Esophagus squamous epithelium (tissue), 5 donors: ENCODE results near the gene ADAM12. TPM values are rescaled to one million over a fixed set of nuclear protein-coding genes. Genes with fewer than 3 reads are reported as not detected.

Experiments used
- DNase-seq: peaks from one replicate; lab custom pipeline; 2025; lab: John Stamatoyannopoulos, UW
- H3K27ac ChIP-seq, 4 donors: fragments of 200-600 bp; sonication (generic); one replicate each; pipeline ENCODE4 v1.5.1; 2016 to 2019; ENCODE audit warnings: mild to moderate bottlenecking in 1 of 4
- H3K27me3 ChIP-seq, 4 donors: fragments of 200-600 bp; sonication (generic); 1 replicate in 3 of 4; 2 replicates in 1 of 4; pipeline versions ENCODE4 v1.5.1 to v1.6.0; 2017 to 2021; ENCODE audit warnings: antibody characterized with exemption in 1 of 4
- H3K36me3 ChIP-seq, 3 donors: fragments of 200-600 bp; sonication (generic); one replicate each; pipeline ENCODE4 v1.5.1; 2016 to 2019
- H3K4me1 ChIP-seq, 3 donors: fragments of 200-600 bp; sonication (generic); one replicate each; pipeline ENCODE4 v1.5.1; 2017 to 2019
- H3K4me3 ChIP-seq, 4 donors: fragments of 200-600 bp; sonication (generic); 1 replicate in 3 of 4; 2 replicates in 1 of 4; pipeline ENCODE4 v1.5.1; 2016 to 2019; ENCODE audit warnings: mild to moderate bottlenecking in 2 of 4, moderate library complexity in 1 of 4
- H3K9me3 ChIP-seq, 3 donors: fragments of 200-600 bp; sonication (generic); one replicate each; pipeline ENCODE4 v1.5.1; 2016 to 2019
- POLR2A ChIP-seq, 4 donors: fragments of 450-650 bp; IDR thresholded peaks; one replicate each; pipeline ENCODE4 v1.6.1; 2017; ENCODE audit warnings: antibody characterized with exemption in 4 of 4, mild to moderate bottlenecking in 4 of 4, moderate library complexity in 3 of 4
- WGBS, 2 donors: methylation state at CpG; one replicate each; pipeline ENCODE4 v1.1.5; 2018; 5-methylcytosine and 5-hydroxymethylcytosine counted together
- intact Hi-C: fragments of 100-400 bp; cut with DNase I; formaldehyde crosslinking; loops from one replicate; pipeline ENCODE4 v1.15.0; 2022
- small RNA-seq, 4 donors: library from RNA; depleted of rRNA; stranded (forward); fragments of <200 nt; gene quantifications; one replicate each; pipeline ENCODE3, GENCODE V24; 2016
- total RNA-seq, 4 donors: library from RNA; depleted of rRNA; stranded (reverse); fragments of >200 nt; gene quantifications; one replicate each; pipeline ENCODE4 v1.1.0, GENCODE V29; 2016
- TF ChIP-seq, protein P1 (sequence below), 6 experiments: fragments of 450-650 bp in 4 of 6; fragments of 200-600 bp in 2 of 6; sonication (generic) in 2 of 6; IDR thresholded peaks; one replicate each; pipeline ENCODE4 v1.5.1; 2016 to 2019; ENCODE audit warnings: antibody characterized with exemption in 6 of 6, mild to moderate bottlenecking in 4 of 6, moderate library complexity in 4 of 6
- donor health status: DM: yes; HTN: yes; CAD: no.

ADAM12 gene
- total RNA-seq, 4 donors from 2014 or later: 0.57 to 1.1 (median 0.76) TPM; not detected in 1

DNA sequence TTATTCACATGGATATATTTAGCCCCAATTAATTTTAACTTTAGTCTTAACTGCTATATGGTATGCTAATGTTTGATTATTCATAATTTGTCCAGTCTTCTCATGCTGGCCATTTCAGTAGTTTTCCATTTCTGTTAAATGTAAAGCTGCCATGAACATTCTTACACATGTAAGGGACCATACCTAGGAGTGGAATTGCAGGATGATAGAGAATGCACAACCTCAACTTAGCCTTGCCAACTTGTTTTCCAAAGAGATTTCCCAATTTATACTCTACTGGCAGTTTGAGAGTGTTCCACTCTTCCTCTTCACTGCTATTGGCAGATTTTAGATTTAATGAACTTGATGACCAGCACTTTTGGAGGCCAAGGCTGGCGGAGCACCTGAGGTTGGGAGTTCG, 423.7 kb downstream of the ADAM12 start:
- no peak for DNase-seq
- no peaks in the 10 kb centered on the region for H3K4me1 ChIP-seq
- H3K9me3 ChIP-seq: no peaks in the 10 kb centered on the region
- H3K27ac ChIP-seq: no peak overlapping the region
- no peak for TF ChIP-seq POLR2A (IDR thresholded peaks at IDR 0.05)
- TF ChIP-seq, protein P1, sequence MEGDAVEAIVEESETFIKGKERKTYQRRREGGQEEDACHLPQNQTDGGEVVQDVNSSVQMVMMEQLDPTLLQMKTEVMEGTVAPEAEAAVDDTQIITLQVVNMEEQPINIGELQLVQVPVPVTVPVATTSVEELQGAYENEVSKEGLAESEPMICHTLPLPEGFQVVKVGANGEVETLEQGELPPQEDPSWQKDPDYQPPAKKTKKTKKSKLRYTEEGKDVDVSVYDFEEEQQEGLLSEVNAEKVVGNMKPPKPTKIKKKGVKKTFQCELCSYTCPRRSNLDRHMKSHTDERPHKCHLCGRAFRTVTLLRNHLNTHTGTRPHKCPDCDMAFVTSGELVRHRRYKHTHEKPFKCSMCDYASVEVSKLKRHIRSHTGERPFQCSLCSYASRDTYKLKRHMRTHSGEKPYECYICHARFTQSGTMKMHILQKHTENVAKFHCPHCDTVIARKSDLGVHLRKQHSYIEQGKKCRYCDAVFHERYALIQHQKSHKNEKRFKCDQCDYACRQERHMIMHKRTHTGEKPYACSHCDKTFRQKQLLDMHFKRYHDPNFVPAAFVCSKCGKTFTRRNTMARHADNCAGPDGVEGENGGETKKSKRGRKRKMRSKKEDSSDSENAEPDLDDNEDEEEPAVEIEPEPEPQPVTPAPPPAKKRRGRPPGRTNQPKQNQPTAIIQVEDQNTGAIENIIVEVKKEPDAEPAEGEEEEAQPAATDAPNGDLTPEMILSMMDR (IDR thresholded peaks at IDR 0.05): no peak
- no peak overlapping the region for H3K4me3 ChIP-seq
- no peaks in the 10 kb centered on the region for H3K27me3 ChIP-seq
- WGBS, 2 donors: 94 to 96% methylated on average over 2 of the region's 2 CpGs
- no peaks in the 10 kb centered on the region for H3K36me3 ChIP-seq
- intact Hi-C loops: no loop called here

Small RNA genes within 50 kb of the gene (small RNA-seq; reads per million reads assigned to genes)
- 0 reads per million in 4 donors for gene RNA5SP328
